Small intestine (tissue), 7 donors: ENCODE results near the gene PRKCE. TPM values are rescaled to one million over a fixed set of nuclear protein-coding genes. Genes with fewer than 3 reads are reported as not detected.

Source experiments
- DNase-seq, 2 donors: peaks; one replicate each; pipeline versions ENCODE4 v3.0.0 to v3.0.0-alpha.2; 2013
- FAIRE-seq: peaks from 2 replicates; lab custom pipeline; 2012; peaks lifted over from hg19 to GRCh38; lab: Jason Lieb, UNC
- H3K27ac ChIP-seq, 3 donors: one replicate each; pipeline ENCODE4 v1.5.1; 2013; ENCODE audit warnings: low read length in 2 of 3, mild to moderate bottlenecking in 2 of 3, control low read depth in 1 of 3, inconsistent platforms in 1 of 3, low read depth in 1 of 3, moderate library complexity in 1 of 3
- H3K27me3 ChIP-seq, 3 donors: one replicate each; pipeline ENCODE4 v1.6.1; 2013; ENCODE audit warnings: low read length in 3 of 3, inconsistent platforms in 1 of 3; ENCODE audit not compliant: control insufficient read depth in 3 of 3, insufficient read depth in 3 of 3
- H3K36me3 ChIP-seq, 3 donors: one replicate each; pipeline ENCODE4 v1.6.1; 2013; ENCODE audit warnings: low read length in 3 of 3, inconsistent platforms in 1 of 3, low read depth in 1 of 3, mild to moderate bottlenecking in 1 of 3, moderate library complexity in 1 of 3; ENCODE audit not compliant: control insufficient read depth in 3 of 3, insufficient read depth in 2 of 3
- H3K4me1 ChIP-seq, 3 donors: one replicate each; pipeline ENCODE4 v1.6.1; 2013; ENCODE audit warnings: low read length in 2 of 3, inconsistent platforms in 1 of 3, low read depth in 1 of 3, mild to moderate bottlenecking in 1 of 3, moderate library complexity in 1 of 3; ENCODE audit not compliant: control insufficient read depth in 3 of 3, insufficient read depth in 2 of 3
- H3K4me3 ChIP-seq, 3 donors: one replicate each; pipeline ENCODE4 v1.5.1; 2013; ENCODE audit warnings: low read length in 3 of 3, control low read depth in 1 of 3, inconsistent platforms in 1 of 3, low read depth in 1 of 3, mild to moderate bottlenecking in 1 of 3, moderate library complexity in 1 of 3
- H3K9me3 ChIP-seq, 2 donors: one replicate each; pipeline ENCODE4 v1.6.1; 2013; ENCODE audit warnings: low read depth in 1 of 2, low read length in 1 of 2; ENCODE audit not compliant: control insufficient read depth in 2 of 2, insufficient read depth in 1 of 2
- WGBS, 3 donors: extraction: QIAGEN DNeasy Blood & Tissue Kit; methylation state at CpG; one replicate each; pipeline ENCODE4 v1.1.7; 2013; 5-methylcytosine and 5-hydroxymethylcytosine counted together
- polyA plus RNA-seq, 4 donors: library from polyadenylated mRNA; stranded (reverse) in 3 of 4; unstranded in 1 of 4; fragments of 200-250 nt in 3 of 4; fragments of 120-200 nt in 1 of 4; gene quantifications; one replicate each; pipeline versions ENCODE4 v1.2.1 to v1.2.3, GENCODE V29; 2013
- donor health status: healthy with polysubstance abuse.
- donor health status: control.
- donor health status: control.
- donor health status: Bipolar disorder and iron deficiency.
- donor health status: healthy.

PRKCE gene
- polyA plus RNA-seq, 4 donors = 2.2 to 7.1 (median 5.4) TPM

DNA sequence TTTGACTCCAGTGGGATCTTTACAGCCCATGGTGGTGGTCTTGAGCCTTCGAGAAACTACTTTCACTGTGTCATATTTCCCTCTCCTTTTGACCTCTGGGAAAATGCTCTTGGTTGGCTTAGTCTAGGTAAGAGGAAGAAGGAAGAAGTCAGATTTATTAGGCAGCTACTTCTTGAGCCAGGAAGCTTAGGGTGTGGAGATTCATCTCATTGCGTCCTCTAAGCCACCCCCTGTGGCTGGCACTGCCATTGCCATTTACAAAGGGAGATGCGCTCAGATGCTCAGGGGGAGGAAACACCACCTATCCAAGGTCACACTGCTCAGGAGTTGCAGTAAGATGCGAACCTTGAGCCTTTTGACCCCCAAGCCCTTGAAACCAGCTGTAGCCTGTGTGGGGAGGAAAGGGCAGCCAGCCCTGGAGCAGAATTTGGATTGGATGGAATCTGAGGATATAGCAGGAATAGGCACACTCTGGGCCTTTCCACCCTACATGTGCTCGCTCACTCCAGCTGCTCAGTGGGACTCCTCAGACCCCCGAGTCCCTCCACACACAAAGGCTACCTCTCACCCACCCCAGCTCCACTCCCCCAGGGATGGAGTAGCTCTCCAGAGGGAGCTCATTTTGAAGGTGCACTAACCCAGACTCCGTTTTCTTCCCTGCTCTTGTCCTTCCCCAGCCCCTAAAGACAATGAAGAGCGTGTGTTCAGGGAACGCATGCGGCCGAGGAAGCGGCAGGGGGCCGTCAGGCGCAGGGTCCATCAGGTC is 324.5 kb downstream of the PRKCE start:
- Histone ChIP-seq H3K36me3 (peaks cover 0 to 21% (median 0%) of the 10 kb centered on the region in 3 donors), H3K4me1 (peaks cover 0 to 2% (median 0%) of the 10 kb centered on the region in 3 donors), H3K27ac (no peak overlapping the region), H3K4me3 (no peak overlapping the region), H3K27me3 (no peaks in the 10 kb centered on the region), H3K9me3 (no peaks in the 10 kb centered on the region)
- no peak for FAIRE-seq
- no peak for DNase-seq
- 91 to 94% (median 92%) methylated on average over 14 of the region's 14 CpGs for WGBS, 3 donors

DNA sequence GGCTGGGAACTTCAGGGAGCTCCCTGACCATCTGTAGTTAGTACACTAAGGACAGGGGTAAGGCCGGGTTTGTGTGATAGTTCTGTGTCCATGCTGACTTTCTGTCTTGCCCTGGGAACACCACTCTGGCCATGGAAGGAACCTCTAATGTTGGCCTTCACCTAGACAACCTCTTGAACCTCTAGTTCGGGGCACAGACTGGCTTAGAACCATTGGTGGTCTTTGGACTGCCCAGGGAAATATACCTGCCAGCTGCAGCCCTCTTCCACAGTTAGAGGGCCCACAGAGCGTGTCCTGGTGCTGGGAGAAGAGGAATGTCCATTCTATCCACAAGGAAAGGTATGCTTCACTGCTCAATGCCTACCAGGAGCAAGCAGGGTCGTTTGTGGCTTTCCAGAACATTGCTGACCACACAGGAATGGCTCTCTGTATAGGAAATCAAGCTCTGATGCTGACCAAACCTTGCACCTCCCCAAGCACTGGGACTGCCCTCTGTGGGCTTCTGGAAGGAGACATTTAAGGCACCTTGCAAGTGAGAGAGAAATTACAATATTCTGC is 326.9 kb downstream of the PRKCE start:
- 82 to 84% (median 82%) methylated on average over 4 of the region's 4 CpGs for WGBS, 3 donors
- Histone ChIP-seq H3K36me3 (peaks cover 0 to 30% (median 0%) of the 10 kb centered on the region in 3 donors), H3K27me3 (no peaks in the 10 kb centered on the region), H3K9me3 (no peaks in the 10 kb centered on the region), H3K4me3 (no peak overlapping the region), H3K27ac (no peak overlapping the region), H3K4me1 (peaks cover 0 to 2% (median 0%) of the 10 kb centered on the region in 3 donors)
- FAIRE-seq = no peak
- no peak for DNase-seq

DNA sequence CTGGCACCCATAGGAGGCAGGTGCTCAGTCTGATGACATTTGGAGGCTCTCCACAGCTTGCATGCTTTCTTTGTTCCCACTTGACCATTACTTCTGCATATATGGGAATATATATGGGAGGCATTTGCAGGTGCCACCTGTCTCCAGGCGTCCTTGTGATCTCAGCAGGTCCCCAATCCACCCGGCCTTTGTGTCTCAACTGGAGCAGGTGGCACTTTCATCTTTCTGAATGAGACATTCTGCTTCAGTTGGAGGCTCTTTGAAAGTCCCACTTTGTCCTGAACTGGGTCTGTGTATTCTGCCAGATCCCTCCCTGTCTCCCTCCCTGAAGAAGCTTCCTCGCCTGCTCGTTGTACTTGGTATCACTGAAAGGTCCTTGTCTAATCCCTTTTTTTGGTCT is 327.6 kb downstream of the PRKCE start:
- no peak overlapping the region for H3K4me3 ChIP-seq
- no peak for FAIRE-seq
- WGBS, 3 donors = 80 to 89% (median 87%) methylated on average over 4 of the region's 4 CpGs

DNA sequence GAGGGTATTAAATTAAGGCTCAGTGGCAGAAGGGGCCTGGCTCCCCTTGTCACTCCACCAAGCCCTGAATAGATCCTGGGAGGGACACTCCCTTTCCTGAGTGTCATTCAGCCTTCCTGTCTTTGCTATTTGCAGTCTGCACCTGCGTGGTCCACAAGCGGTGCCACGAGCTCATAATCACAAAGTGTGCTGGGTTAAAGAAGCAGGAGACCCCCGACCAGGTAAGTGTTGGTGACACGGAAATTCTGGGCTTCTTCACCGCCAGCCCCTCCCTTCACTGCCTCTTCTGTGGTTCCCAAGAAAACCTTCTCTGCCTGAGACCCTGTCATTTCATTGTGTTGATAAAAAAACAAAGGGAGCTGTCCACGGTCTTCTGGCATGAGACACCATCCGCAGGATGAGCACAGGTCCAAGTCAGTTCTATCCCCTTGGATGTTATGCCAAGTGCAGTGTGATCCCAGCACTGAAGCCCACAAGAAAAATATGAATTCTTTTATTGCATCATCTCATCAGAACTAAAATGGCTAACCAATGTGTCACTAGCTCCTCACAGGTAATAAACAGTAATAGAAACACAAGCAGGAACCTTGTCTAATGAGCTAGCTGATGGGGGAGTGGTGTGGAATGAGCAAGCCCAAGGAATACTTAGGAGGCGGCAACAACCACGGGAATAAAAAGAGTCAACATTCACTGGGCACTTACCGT is 328.8 kb downstream of the PRKCE start:
- H3K27ac ChIP-seq = no peak overlapping the region
- FAIRE-seq = no peak
- DNase-seq = no peak
- H3K4me3 ChIP-seq = no peak overlapping the region
- no peaks in the 10 kb centered on the region for H3K4me1 ChIP-seq
- H3K36me3 ChIP-seq = peaks cover 0 to 41% (median 0%) of the 10 kb centered on the region in 3 donors
- no peaks in the 10 kb centered on the region for H3K27me3 ChIP-seq
- WGBS, 3 donors = 76 to 87% (median 85%) methylated on average over 11 of the region's 11 CpGs
- H3K9me3 ChIP-seq = no peaks in the 10 kb centered on the region

More for the DNA sequence above, 327.6 kb downstream of the PRKCE start:
- peaks cover 0 to 32% (median 0%) of the 10 kb centered on the region in 3 donors for H3K36me3 ChIP-seq
- H3K4me1 ChIP-seq = peaks cover 0 to 2% (median 0%) of the 10 kb centered on the region in 3 donors
- H3K27ac ChIP-seq = no peak overlapping the region
- no peaks in the 10 kb centered on the region for H3K9me3 ChIP-seq
- H3K27me3 ChIP-seq = no peaks in the 10 kb centered on the region
- no peak for DNase-seq

- DNase-seq = no peak
- no peak overlapping the region for H3K27ac ChIP-seq
- 80 to 86% (median 83%) methylated on average over 4 of the region's 4 CpGs for WGBS, 3 donors
- no peak overlapping the region for H3K4me3 ChIP-seq
- no peaks in the 10 kb centered on the region for H3K27me3 ChIP-seq
- H3K9me3 ChIP-seq = no peaks in the 10 kb centered on the region
- no peak for FAIRE-seq
- H3K4me1 ChIP-seq = no peaks in the 10 kb centered on the region
- H3K36me3 ChIP-seq = peaks cover 0 to 47% (median 0%) of the 10 kb centered on the region in 3 donors
Observed at GRCh38 chr2:45981384-45981930, 330.0 kb downstream of the PRKCE start.

GRCh38 chr2:45982096-45982495 is 330.6 kb downstream of the PRKCE start:
- Histone ChIP-seq H3K27ac (no peak overlapping the region), H3K27me3 (no peaks in the 10 kb centered on the region), H3K4me3 (no peak overlapping the region), H3K36me3 (peaks cover 0 to 48% (median 0%) of the 10 kb centered on the region in 3 donors), H3K4me1 (no peaks in the 10 kb centered on the region), H3K9me3 (no peaks in the 10 kb centered on the region)
- no peak for DNase-seq
- FAIRE-seq = no peak
- WGBS, 3 donors = 91 to 98% (median 95%) methylated on average over 7 of the region's 7 CpGs

DNA sequence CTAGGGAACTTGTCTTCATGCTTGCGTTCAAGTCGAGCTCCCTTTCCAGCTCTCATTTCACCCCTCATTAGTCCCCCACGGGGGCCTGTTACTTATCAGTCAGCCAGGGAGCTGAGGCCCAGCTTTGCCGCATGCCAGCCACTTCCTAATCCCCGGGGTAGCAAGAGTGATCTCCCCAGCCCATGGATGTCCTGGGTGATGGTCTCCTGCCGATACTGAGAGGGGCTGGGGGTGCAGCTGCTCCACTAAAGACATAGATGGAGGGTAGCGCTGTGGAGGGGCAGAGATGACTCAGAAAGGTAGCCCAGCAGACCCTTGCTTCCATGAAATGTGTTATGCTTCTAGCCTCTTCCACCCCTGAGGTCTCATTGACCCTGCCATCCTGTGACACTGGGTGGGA is 331.7 kb downstream of the PRKCE start:
- no peak for DNase-seq

GRCh38 chr2:45984366-45984765 is 332.9 kb downstream of the PRKCE start:
- Histone ChIP-seq H3K27me3 (no peaks in the 10 kb centered on the region), H3K4me1 (no peaks in the 10 kb centered on the region), H3K9me3 (no peaks in the 10 kb centered on the region), H3K4me3 (no peak overlapping the region), H3K36me3 (peaks cover 0 to 47% (median 2%) of the 10 kb centered on the region in 3 donors), H3K27ac (no peak overlapping the region)
- no peak for DNase-seq
- no peak for FAIRE-seq
- WGBS, 3 donors = 97 to 99% (median 98%) methylated on average over 7 of the region's 7 CpGs

More for the DNA sequence above, 331.7 kb downstream of the PRKCE start:
- FAIRE-seq = no peak
- H3K4me3 ChIP-seq = no peak overlapping the region
- peaks cover 0 to 43% (median 0%) of the 10 kb centered on the region in 3 donors for H3K36me3 ChIP-seq
- H3K27ac ChIP-seq = no peak overlapping the region
- H3K4me1 ChIP-seq = no peaks in the 10 kb centered on the region
- no peaks in the 10 kb centered on the region for H3K27me3 ChIP-seq
- 92 to 96% (median 96%) methylated on average over 7 of the region's 7 CpGs for WGBS, 3 donors
- no peaks in the 10 kb centered on the region for H3K9me3 ChIP-seq
